HK-2 (cell line): ENCODE measurements around the gene PTGR3.

Source experiments
- DNase-seq: peaks from one replicate; pipeline ENCODE4 v3.0.0-alpha.2; 2018; ENCODE audit not compliant: unreplicated experiment

PTGR3 gene

DNA sequence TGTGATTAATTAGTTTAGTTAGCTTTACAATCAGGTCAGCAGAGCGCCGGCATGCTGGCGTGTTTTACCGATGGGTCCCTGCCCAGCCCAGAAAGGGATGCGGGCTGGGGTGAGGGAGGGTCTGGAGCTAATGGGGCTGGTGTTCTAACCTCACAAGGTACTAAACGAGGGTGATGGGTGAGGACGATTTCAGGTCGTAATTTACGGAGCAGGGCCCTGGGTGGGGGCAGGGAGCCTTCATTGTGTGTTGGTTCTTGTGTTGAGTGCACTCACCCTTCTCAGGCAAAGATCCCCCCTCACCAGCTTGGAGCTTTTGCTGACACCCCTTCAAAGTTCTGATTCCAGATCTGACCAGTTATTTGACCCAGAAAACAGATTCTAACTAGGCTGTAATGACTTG lies 39.5 kb downstream of the PTGR3 start:
- DNase-seq, result no peak

GRCh38 chr18:75168619-75169018 lies 40.3 kb downstream of the PTGR3 start:
- no peak for DNase-seq

DNA sequence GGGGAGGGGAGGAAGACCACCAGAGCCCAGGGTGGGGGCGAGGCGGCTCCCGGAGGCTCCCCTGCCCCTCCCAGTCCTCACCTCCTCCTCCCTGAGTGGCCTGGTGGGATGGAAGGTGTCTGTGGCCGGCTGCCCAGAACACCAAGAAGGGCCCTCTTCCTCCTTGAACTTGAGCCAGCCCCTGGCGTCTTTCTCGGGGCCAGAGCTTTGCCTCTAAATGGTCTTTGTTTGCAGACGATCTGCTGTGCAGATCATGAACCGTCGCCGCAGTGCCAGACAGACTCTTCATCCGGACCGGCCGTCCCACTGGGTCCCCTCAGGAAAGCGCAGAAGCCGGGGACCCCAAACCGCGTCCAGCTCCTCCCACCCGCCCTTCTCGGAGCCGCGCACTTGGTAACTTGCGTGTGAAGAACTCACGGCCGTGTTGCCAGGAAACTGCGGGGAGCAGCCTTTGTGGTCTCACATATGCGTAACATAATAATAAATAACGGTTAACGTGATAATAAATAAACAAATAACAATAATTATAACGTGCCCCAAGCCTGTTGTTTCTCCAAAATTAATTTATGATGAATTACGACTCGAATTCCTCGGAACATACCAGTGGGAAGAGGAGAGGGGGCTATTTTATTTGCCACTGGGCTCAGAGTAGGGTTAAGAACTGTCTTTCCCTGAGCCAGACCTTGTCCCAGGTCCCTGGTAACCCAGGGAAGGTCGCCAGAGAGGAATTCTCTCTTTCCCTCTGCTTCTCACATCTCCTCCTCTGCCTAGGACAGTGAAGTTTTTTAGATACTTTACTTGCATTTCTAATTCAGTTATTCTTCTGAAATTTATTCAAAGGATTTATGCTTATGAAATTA lies 41.0 kb downstream of the PTGR3 start:
- DNase-seq, result no peak

DNA sequence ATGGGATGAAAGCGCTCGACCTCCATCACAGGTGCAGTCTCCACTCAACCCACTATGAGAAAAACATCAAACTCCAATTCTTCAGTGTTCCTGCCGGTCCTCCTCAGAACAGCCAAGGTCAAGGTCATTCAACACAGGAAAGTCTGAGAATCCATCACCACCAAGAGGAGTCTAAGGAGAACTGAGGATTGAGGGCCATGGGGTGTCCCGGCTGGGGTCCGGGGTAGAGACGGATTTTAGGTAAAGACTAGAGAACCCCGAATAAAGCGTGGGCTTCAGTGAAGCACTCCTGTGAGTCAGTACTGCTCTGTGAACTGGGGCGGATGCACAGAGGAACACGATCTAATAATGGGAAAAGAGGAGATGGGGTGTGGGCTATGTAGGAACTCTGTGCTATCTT lies 41.8 kb downstream of the PTGR3 start:
- no peak for DNase-seq

DNA sequence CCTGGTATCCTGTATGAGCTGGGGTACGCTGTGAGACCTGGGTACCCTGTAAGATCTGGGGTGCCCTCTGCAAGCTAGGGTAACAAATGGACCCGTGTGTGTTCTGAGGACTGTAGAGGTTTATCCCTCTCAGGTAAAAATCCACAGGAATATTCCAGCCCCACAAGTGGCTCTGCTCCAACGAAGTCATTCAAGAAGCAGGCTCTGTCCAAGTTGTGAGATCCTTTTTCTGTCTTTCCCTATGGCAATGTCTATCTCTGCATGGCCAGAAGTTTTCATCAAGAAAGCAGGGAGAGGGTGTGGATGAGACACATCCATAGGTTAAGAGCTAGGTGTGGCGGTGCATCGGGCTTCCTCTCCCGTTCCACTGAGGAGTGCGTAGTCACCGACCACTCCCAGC lies 43.0 kb downstream of the PTGR3 start:
- no peak for DNase-seq

DNA sequence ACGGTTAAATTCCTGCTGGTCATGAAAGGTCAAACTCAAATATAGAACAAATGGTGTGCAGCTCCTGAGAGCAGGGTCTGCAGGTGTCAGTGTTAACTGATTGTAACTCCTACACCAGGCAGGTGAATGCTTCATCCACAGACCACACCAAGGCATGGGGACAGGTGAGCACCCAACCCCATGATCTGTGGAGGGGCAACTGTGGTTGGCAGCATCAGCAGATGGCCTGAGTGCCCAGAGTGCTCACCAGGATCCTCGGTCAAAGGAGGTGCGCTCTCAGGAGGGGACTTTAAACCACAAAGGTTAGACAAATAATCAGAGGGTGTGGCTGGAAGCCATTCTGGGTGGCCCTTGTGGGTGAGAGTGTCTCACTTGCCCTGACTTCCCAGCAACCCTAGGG lies 44.5 kb downstream of the PTGR3 start:
- no peak for DNase-seq

DNA sequence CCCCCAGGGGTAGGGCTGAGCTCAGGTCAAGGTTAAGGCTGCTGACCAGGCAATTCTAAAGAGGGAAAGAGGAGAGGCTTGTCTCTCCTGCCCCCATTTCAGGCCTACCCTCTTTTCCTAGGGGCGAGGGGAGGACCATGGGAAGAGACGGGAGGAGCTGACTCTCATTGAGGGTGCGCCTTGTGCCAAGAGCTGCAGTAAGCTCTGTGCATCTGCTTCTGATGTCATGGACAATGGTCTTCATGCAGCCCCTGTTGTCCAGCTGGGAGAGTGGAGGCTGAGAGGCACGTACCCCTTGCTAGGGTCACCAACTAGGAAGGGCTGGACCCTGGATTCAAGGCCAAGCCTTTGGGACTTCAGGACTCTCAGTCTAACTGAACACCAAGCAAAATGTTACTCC lies 45.2 kb downstream of the PTGR3 start:
- DNase-seq, result no peak

DNA sequence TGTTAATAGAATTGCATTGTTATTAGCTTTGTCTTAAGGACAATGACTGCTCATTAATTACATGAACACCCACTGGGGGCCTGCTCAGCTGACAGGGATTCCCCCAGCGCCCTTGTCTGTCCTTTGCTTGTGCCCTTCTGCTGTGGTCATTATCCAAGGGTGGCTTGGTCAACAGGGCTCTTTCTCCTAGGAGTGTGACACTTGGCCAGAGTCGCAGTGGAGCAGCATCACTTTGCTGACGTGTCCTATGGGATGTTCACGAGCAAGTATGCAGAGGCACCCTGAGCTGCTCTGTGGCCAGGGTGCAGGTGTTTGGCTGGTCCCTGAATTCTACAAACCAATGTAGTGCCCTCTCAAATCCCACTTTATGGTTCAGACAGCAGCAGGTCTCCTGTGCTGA lies 46.0 kb downstream of the PTGR3 start:
- no peak for DNase-seq

DNA sequence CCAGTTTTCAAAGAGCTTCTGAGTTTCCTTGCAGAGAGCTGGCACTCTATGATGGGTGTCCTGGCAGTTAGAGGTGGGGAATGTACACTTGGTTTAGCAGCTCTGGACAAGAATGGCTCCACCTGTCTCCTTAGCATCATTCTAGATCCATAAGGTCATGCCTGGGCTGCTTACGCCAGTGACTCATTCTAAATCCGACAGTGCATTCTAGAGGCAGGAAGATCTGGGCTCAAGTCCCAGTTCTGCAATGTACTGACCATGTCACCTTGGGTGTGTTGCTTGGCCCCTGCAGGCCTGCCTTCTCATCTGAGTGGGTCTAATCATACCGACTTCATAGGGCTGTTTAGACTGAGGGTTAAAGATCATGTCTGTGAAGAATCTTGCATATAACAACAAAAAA lies 46.5 kb downstream of the PTGR3 start:
- no peak for DNase-seq

DNA sequence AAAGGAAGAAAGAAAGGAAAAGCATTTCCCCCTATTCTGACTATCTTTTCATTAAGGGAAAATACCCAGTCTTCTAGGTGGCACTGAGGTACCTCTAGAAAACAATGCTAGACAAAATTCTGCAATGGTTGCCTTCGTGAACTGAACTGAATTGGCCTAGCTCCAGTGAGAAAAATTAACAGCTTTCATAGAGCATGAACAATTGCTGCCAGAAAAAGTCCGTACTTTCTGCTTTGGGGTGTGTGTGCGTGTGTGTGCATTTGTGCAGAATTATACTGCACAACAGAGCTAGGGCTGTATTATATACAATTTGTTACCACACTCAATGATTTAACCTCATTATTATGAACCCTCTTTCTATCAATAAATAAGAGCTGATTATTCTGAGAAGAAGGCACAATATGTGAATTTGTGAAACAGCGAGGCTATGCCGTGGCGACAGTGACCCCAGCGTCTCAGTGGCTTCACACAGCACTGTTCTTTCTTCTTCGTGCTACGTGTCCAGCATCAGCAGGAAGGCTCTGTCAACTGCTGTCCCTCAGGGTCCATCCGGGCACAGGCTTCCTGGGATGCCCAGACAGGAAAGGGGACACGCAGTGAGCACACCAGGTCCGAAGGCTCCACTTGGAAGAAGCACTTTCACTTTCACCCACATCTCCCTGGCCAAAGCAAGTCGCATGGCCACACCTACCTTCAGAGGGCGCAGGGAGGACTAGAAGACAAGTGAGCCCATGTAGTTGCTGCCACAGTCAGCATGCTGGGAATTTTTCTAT lies 47.5 kb downstream of the PTGR3 start:
- no peak for DNase-seq

- DNase-seq, result no peak
Measured at GRCh38 chr18:75160364-75160763, 48.6 kb downstream of the PTGR3 start.

- DNase-seq, result no peak
Measured at GRCh38 chr18:75159646-75160356, 49.1 kb downstream of the PTGR3 start.

- no peak for DNase-seq
Measured at GRCh38 chr18:75159238-75159518, 49.8 kb downstream of the PTGR3 start.
